IMR-90 (cell line): ENCODE measurements around the gene DCTD. TPM values are rescaled to one million over a fixed set of nuclear protein-coding genes. Genes with fewer than 3 reads are reported as not detected.

Experiments used
- ATAC-seq: fragments of 200-7000 bp; cut with Tn5 transposase; 2 replicates; pipeline ENCODE4 v1.9.1; 2020; ENCODE audit warnings: low read depth, mild to moderate bottlenecking, moderate library complexity
- BruUV-seq: library from RNA; stranded (reverse); fragments of 400-500 nt; replicated peaks from 2 replicates; lab custom pipeline; 2021; lab: Mats Ljungman, UMichigan
- CTCF ChIA-PET: fragments of 300-600 bp; formaldehyde crosslinking; extraction: SDS; loops from one replicate; lab custom pipeline; 2021; ENCODE audit warnings: antibody characterized with exemption; lab: Yijun Ruan, JAX
- POLR2A ChIA-PET: fragments of 300-600 bp; sonication (Branson Sonifier 250); formaldehyde crosslinking; loops from one replicate; lab custom pipeline; 2022; ENCODE audit warnings: antibody characterized with exemption; ENCODE audit not compliant: unreplicated experiment; lab: Charles Lee
- DNase-seq: peaks from one replicate; pipeline ENCODE4 v3.0.0; 2013
- H2AFZ ChIP-seq: replicated peaks from 2 replicates; pipeline ENCODE3; 2013; ENCODE audit warnings: low read length, mild to moderate bottlenecking; ENCODE audit not compliant: poor library complexity
- H2AK5ac ChIP-seq: 2 replicates; pipeline ENCODE4 v1.6.1; 2013; ENCODE audit warnings: low read depth, low read length, inconsistent platforms
- H2AK9ac ChIP-seq: replicated peaks from 2 replicates; pipeline ENCODE3; 2013; ENCODE audit warnings: mild to moderate bottlenecking, low read depth, low read length, moderate library complexity; ENCODE audit not compliant: poor library complexity
- H2BK120ac ChIP-seq: 2 replicates; pipeline ENCODE4 v1.6.1; 2013; ENCODE audit warnings: low read depth, low read length, inconsistent platforms
- H2BK15ac ChIP-seq: 3 replicates; pipeline ENCODE4 v1.6.1; 2013; ENCODE audit warnings: low read depth, low read length, inconsistent platforms
- H2BK20ac ChIP-seq: 2 replicates; pipeline ENCODE4 v1.6.1; 2013; ENCODE audit warnings: low read depth, mild to moderate bottlenecking, inconsistent platforms, low read length, moderate library complexity
- H2BK5ac ChIP-seq: 2 replicates; pipeline ENCODE4 v1.6.1; 2013; ENCODE audit warnings: mild to moderate bottlenecking, low read depth, low read length, inconsistent platforms; ENCODE audit not compliant: poor library complexity, severe bottlenecking
- H3K14ac ChIP-seq: replicated peaks from 2 replicates; pipeline ENCODE4 v1.6.1; 2013; ENCODE audit warnings: low read depth, low read length, inconsistent platforms
- H3K18ac ChIP-seq: 2 replicates; pipeline ENCODE4 v1.6.1; 2013; ENCODE audit warnings: low read depth, low read length, control low read depth
- H3K23ac ChIP-seq: 2 replicates; pipeline ENCODE4 v1.6.1; 2013; ENCODE audit warnings: low read depth, low read length, inconsistent platforms
- H3K27ac ChIP-seq: 2 replicates; pipeline ENCODE4 v1.5.1; 2013; ENCODE audit warnings: mild to moderate bottlenecking, control low read depth, low read length; ENCODE audit not compliant: insufficient read depth
- H3K27me3 ChIP-seq: 2 replicates; pipeline ENCODE4 v1.6.1; 2013; ENCODE audit warnings: low read length; ENCODE audit not compliant: control insufficient read depth, insufficient read depth
- H3K36me3 ChIP-seq: 2 replicates; pipeline ENCODE4 v1.6.1; 2013; ENCODE audit warnings: low read length, mixed read lengths; ENCODE audit not compliant: control insufficient read depth, insufficient read depth
- H3K4ac ChIP-seq: 2 replicates; pipeline ENCODE4 v1.6.1; 2013; ENCODE audit warnings: low read depth, low read length, inconsistent platforms
- H3K4me1 ChIP-seq: 2 replicates; pipeline ENCODE4 v1.6.1; 2013; ENCODE audit warnings: low read length, mixed read lengths; ENCODE audit not compliant: control insufficient read depth, insufficient read depth
- H3K4me2 ChIP-seq: 2 replicates; pipeline ENCODE4 v1.6.1; 2013; ENCODE audit warnings: low read depth, mild to moderate bottlenecking, control low read depth, low read length, moderate library complexity
- H3K4me3 ChIP-seq: 2 replicates; pipeline ENCODE4 v1.5.1; 2013; ENCODE audit warnings: low read depth, mild to moderate bottlenecking, control low read depth, low read length, moderate library complexity; ENCODE audit not compliant: insufficient read depth
- H3K56ac ChIP-seq: 2 replicates; pipeline ENCODE4 v1.6.1; 2013; ENCODE audit warnings: low read length, inconsistent platforms; ENCODE audit not compliant: insufficient read depth; ENCODE audit errors: extremely low read depth
- H3K79me1 ChIP-seq, 2 experiments: 2 replicates each; pipeline ENCODE4 v1.6.1; 2013; ENCODE audit warnings: low read length in 2 of 2, inconsistent platforms in 1 of 2, low read depth in 1 of 2
- H3K9ac ChIP-seq: 2 replicates; pipeline ENCODE4 v1.6.1; 2013; ENCODE audit warnings: low read depth, low read length, control low read depth
- H3K9me1 ChIP-seq: 2 replicates; pipeline ENCODE4 v1.6.1; 2013; ENCODE audit warnings: low read length, inconsistent platforms; ENCODE audit not compliant: insufficient read depth
- H3K9me3 ChIP-seq: 2 replicates; pipeline ENCODE4 v1.6.1; 2013; ENCODE audit warnings: low read length; ENCODE audit not compliant: control insufficient read depth, insufficient read depth
- H4K20me1 ChIP-seq: 2 replicates; pipeline ENCODE4 v1.6.1; 2013; ENCODE audit warnings: low read length, inconsistent platforms; ENCODE audit not compliant: insufficient read depth
- H4K5ac ChIP-seq: 2 replicates; pipeline ENCODE4 v1.6.1; 2013; ENCODE audit warnings: mild to moderate bottlenecking, low read depth, low read length, control low read depth
- H4K8ac ChIP-seq, 2 experiments: 2 replicates each; pipeline ENCODE4 v1.6.1; 2013; ENCODE audit warnings: low read depth in 2 of 2, low read length in 2 of 2, control low read depth in 1 of 2, inconsistent platforms in 1 of 2
- H4K91ac ChIP-seq: 2 replicates; pipeline ENCODE4 v1.6.1; 2013; ENCODE audit warnings: low read depth, low read length, inconsistent platforms; ENCODE audit not compliant: insufficient read depth
- BHLHE40 ChIP-seq: fragments of 150-350 bp; IDR thresholded peaks from 2 replicates; pipeline ENCODE4 v1.6.1; 2016; ENCODE audit warnings: mild to moderate bottlenecking, low read depth, low read length
- CEBPB ChIP-seq: IDR thresholded peaks from 2 replicates; pipeline ENCODE4 v1.6.1; 2012; ENCODE audit warnings: low read depth, low read length, improper control_type of control experiment
- CHD1 ChIP-seq: IDR thresholded peaks from 2 replicates; pipeline ENCODE4 v1.6.1; 2012; ENCODE audit warnings: low read depth, low read length, improper control_type of control experiment
- CTCF ChIP-seq: conservative IDR thresholded peaks from 2 replicates; pipeline ENCODE4 v1.5.1; 2012; ENCODE audit warnings: mild to moderate bottlenecking, low read depth, low read length, improper control_type of control experiment
- ELK1 ChIP-seq: fragments of 150-350 bp; IDR thresholded peaks from 2 replicates; pipeline ENCODE4 v1.6.1; 2016; ENCODE audit warnings: low read depth, mild to moderate bottlenecking, low read length, moderate library complexity, borderline replicate concordance
- FOS ChIP-seq: fragments of 150-350 bp; IDR thresholded peaks from 2 replicates; pipeline ENCODE4 v1.6.1; 2016; ENCODE audit warnings: low read depth, low read length
- MAFK ChIP-seq: IDR thresholded peaks from 2 replicates; pipeline ENCODE4 v1.6.1; 2012; ENCODE audit warnings: low read depth, low read length, improper control_type of control experiment
- MAZ ChIP-seq: IDR thresholded peaks from 2 replicates; pipeline ENCODE4 v1.6.1; 2012; ENCODE audit warnings: low read depth, mild to moderate bottlenecking, low read length, improper control_type of control experiment, moderate library complexity, borderline replicate concordance
- MXI1 ChIP-seq: IDR thresholded peaks from 2 replicates; pipeline ENCODE4 v1.6.1; 2012; ENCODE audit warnings: low read depth, mild to moderate bottlenecking, low read length, moderate library complexity, borderline replicate concordance
- NFE2L2 ChIP-seq: fragments of 150-350 bp; IDR thresholded peaks from 2 replicates; pipeline ENCODE4 v1.6.1; 2016; ENCODE audit warnings: low read depth, mild to moderate bottlenecking, low read length
- POLR2A ChIP-seq: IDR thresholded peaks from 2 replicates; pipeline ENCODE4 v1.6.1; 2012; ENCODE audit warnings: mild to moderate bottlenecking, low read depth, low read length
- RAD21 ChIP-seq: IDR thresholded peaks from 2 replicates; pipeline ENCODE4 v1.6.1; 2012; ENCODE audit warnings: low read length, improper control_type of control experiment
- RCOR1 ChIP-seq: IDR thresholded peaks from 2 replicates; pipeline ENCODE4 v1.6.1; 2012; ENCODE audit warnings: mild to moderate bottlenecking, low read length, improper control_type of control experiment; ENCODE audit not compliant: insufficient replicate concordance
- RFX5 ChIP-seq: IDR thresholded peaks from 2 replicates; pipeline ENCODE4 v1.8.0; 2012; ENCODE audit warnings: low read depth, mild to moderate bottlenecking, low read length, moderate library complexity
- SMC3 ChIP-seq: fragments of 150-350 bp; IDR thresholded peaks from 2 replicates; pipeline ENCODE4 v1.6.1; 2016; ENCODE audit warnings: low read depth, mild to moderate bottlenecking, antibody characterized with exemption, low read length, moderate library complexity
- USF2 ChIP-seq: fragments of 150-350 bp; IDR thresholded peaks from 2 replicates; pipeline ENCODE4 v1.6.1; 2017; ENCODE audit warnings: mild to moderate bottlenecking, antibody characterized with exemption, low read length, low read depth
- WGBS, 2 experiments: methylation state at CpG; one replicate each; pipeline versions ENCODE4 v1.1.5 to v1.1.7; 2013; ENCODE audit warnings: missing lambda C conversion rate in 2 of 2; ENCODE audit not compliant: insufficient read length in 1 of 2; ENCODE audit errors: extremely low coverage in 2 of 2; 5-methylcytosine and 5-hydroxymethylcytosine counted together
- dilution Hi-C: fragments of 300-500 bp; cut with HindIII; formaldehyde crosslinking; loops from one replicate; pipeline ENCODE4 v1.14.3; 2018; ENCODE audit warnings: low sequenced_read_pairs; ENCODE audit not compliant: unreplicated experiment
- in situ Hi-C: fragments of 300-500 bp; cut with MboI; formaldehyde crosslinking; loops from 3 replicates; pipeline ENCODE4 v1.14.3; 2019; ENCODE audit warnings: low sequenced_read_pairs, inconsistent platforms, mixed read lengths
- intact Hi-C: fragments of 100-400 bp; cut with micrococcal nuclease; formaldehyde crosslinking; loops from 2 replicates; pipeline ENCODE4 v1.10.0; 2022
- polyA plus RNA-seq, 3 experiments: library from polyadenylated mRNA; depleted of rRNA; stranded (reverse); fragments of >200 nt; gene quantifications; 2 replicates each; pipeline ENCODE4 v1.2.3, GENCODE V29; 2012; ENCODE audit warnings: low replicate concordance in 1 of 3
- total RNA-seq: library from RNA; depleted of rRNA; stranded (reverse); fragments of >200 nt; gene quantifications from 2 replicates; pipeline ENCODE4 v1.2.3, GENCODE V29; 2012

The DCTD gene
- total and polyA plus RNA-seq, 2 of the 4 experiments (the other 2 are of a cell fraction) = 90.3 to 127 TPM

GRCh38 chr4:182894681-182895275 lies 22.4 kb downstream of the DCTD start:
- Histone ChIP-seq H3K56ac (no peak overlapping the region), H3K4me1 (no peaks in the 10 kb centered on the region), H2BK20ac (no peak overlapping the region), H2AK5ac (no peak overlapping the region), H3K9ac (no peak overlapping the region), H2BK120ac (no peak overlapping the region), H2BK5ac (no peak overlapping the region), H3K9me3 (no peaks in the 10 kb centered on the region), H3K4me3 (no peak overlapping the region), H3K27me3 (no peaks in the 10 kb centered on the region), H2AK9ac (no peak overlapping the region), H3K27ac (no peak overlapping the region), H3K4ac (no peak overlapping the region), H3K79me1 (peaks cover 19 to 44% of the 10 kb centered on the region in 2 experiments), H4K91ac (no peak overlapping the region), H3K4me2 (no peak overlapping the region), H3K9me1 (peaks cover 4% of the 10 kb centered on the region; the same call in 1 of the 2 replicates), H4K20me1 (peaks cover 3% of the 10 kb centered on the region; the same call in 1 of the 2 replicates), H3K23ac (no peak overlapping the region), H3K36me3 (peaks cover 53% of the 10 kb centered on the region), H4K8ac (no peak overlapping the region), H3K18ac (no peak overlapping the region), H3K14ac (no peak overlapping the region), H2AFZ (no peak overlapping the region), H4K5ac (no peak overlapping the region), H2BK15ac (no peak overlapping the region)
- in situ Hi-C loops = no loop called here
- ChIA-PET POLR2A (no interaction called here), CTCF (no interaction called here)
- no peak for TF ChIP-seq NFE2L2
- no peak for TF ChIP-seq MXI1
- TF ChIP-seq ELK1 = no peak
- no peak for TF ChIP-seq USF2
- TF ChIP-seq RCOR1 = no peak
- TF ChIP-seq CEBPB = no peak
- no peak for TF ChIP-seq MAZ
- TF ChIP-seq CTCF = no peak
- TF ChIP-seq RFX5 = no peak
- no peak for TF ChIP-seq SMC3
- no peak for TF ChIP-seq BHLHE40
- no peak for TF ChIP-seq RAD21
- TF ChIP-seq POLR2A = no peak
- no peak for TF ChIP-seq MAFK
- no peak for TF ChIP-seq FOS
- no peak for TF ChIP-seq CHD1
- intact Hi-C loops = no loop called here
- BruUV-seq = no TSS peak
- dilution Hi-C loops = no loop called here
- no peak for DNase-seq
- ATAC-seq = no peak
- 100% methylated on average over 7 of the region's 18 CpGs; no CpG with 5 or more reads in 1 of the 2 experiments for WGBS, 2 experiments
